Hypothalamus (tissue), 51 donors: ENCODE measurements around the gene GPR22.

Experiments
- DNase-seq, 51 donors: peaks; one replicate each; lab custom pipeline; 2025; lab: John Stamatoyannopoulos, UW

The GPR22 gene

DNA sequence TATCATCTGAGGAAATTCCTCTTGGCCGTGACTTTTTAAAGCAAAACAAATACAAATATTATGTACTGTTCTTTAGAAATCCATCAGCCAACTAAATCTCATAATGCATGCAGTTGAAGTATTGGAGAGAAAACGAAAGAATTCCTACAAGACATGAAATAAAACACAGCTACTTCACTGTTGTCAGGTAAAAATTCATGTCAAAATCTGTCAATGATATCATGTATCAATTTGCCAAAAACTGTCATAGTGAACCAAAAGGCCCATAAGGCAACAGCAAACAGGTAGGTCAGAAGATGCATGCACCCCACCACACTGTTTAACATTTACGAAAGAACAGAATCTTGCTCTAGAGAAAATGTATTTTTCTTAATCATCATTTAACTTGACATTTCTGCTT lies 2.3 kb downstream of the GPR22 start:
- peak in 1 of 51 donors; percentile 14 for DNase-seq

DNA sequence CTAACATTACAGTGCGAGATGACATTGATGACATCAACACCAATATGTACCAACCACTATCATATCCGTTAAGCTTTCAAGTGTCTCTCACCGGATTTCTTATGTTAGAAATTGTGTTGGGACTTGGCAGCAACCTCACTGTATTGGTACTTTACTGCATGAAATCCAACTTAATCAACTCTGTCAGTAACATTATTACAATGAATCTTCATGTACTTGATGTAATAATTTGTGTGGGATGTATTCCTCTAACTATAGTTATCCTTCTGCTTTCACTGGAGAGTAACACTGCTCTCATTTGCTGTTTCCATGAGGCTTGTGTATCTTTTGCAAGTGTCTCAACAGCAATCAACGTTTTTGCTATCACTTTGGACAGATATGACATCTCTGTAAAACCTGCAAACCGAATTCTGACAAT lies 4.3 kb downstream of the GPR22 start:
- peak in 1 of 51 donors; percentile 24 for DNase-seq

DNA sequence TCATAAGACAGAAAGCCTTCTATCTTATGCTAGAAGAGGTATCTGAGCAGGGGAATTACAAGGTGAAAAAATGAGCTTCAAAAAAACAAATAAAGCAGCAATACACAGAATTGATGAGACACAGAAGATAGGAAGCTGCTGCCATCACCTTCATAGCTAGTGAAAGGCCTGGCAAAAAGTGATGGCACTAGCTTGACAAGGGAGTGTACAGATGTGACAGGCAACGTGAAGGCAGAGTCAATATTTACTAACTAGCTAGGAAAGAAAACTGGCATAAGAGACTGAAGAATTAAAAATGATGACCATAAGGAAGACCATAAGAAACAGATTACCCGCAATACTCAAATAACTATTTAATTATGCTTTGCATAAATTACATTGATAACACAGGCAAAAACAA lies 9.4 kb downstream of the GPR22 start:
- DNase-seq, result no peak

DNA sequence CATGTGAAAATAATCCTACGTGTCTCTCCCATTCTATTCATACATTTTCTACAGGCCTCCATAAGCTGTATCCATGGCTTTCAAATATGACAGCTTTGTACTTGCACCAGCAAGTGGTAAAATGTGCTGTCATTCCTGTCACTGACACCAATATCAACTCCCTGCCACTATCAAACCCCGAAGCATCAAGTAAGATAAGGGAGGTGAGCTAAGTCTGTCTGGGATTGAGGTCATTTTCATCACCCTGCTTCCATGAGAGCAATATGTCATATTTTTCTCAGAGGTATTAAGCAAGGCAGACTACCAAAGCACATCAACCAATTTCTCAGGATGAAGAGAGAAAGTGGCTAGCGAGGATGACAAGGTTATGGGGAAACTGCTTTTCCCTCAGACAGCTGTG lies 11.1 kb downstream of the GPR22 start:
- DNase-seq, result no peak

DNA sequence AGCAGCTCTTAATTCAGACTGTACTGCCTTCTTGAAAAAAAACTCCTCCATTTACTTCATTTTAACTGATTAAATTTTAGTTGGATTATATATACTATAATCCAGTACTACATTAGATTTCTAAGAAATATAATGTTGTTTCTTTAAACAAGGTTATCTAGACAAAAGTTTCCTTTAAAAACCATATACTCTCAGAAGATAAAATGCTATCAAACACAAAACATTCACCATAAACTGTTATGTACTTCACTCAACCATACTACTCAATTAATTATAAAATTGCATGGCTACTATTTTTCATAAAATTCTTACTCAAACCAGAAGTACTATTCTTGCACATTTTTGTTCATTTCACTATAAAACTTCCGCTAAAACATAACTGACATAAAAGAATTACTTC lies 12.7 kb downstream of the GPR22 start:
- DNase-seq, result no peak

DNA sequence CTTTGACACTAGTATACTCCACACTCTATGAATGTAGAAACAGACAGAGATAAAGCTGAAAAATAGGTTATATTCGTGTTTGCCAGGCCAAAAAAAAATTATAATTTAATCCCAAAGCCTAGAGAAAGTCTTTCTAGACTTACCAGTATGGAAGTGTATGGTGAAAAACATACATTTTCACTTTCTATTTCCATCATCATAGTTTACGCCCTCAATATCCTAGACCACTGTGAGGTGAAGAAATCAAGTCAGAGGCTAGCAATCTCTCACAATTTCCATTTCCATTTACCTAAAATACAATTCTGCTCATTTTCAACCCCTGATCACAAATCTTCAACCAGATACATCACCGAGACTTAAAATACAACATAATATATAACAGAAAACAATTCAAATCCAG lies 16.2 kb downstream of the GPR22 start:
- no peak for DNase-seq

DNA sequence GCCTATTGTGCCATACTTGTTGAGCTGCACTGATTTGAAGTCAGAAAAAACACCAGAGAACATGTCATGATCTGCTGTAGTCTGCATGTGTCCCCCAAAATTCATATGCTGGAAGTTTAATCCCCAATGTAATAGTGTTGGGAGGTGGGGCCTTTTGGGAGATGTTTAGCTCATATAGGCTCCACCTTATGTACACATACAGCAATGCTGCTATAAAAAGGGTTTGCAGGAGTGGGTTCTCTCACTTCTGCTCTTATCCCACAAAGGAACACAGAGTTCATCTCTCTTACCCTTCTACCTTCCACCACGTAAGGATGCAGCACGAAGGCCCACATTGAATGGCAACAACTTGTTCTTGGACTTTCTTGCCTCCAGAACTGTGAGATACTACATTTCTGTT lies 23.0 kb downstream of the GPR22 start:
- no peak for DNase-seq

DNA sequence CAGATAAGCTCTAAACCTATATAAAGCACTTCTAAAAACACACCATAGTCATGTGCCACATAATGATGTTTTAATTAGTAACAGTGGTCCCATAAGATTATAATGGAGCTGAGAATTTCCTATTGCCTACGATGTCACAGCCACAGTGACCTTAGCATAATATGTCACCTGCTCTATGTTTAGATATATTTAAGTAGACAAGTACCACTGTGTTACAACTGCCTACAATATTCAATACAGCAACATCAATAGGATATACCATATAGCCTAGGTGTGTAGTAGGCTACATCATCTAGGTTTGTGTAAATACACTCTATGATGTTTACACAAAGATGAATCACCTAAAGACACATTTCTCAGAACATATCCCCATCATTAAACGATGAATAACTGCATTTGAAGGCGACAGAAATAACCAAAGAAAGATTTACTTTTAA lies 24.5 kb downstream of the GPR22 start:
- no peak for DNase-seq

DNA sequence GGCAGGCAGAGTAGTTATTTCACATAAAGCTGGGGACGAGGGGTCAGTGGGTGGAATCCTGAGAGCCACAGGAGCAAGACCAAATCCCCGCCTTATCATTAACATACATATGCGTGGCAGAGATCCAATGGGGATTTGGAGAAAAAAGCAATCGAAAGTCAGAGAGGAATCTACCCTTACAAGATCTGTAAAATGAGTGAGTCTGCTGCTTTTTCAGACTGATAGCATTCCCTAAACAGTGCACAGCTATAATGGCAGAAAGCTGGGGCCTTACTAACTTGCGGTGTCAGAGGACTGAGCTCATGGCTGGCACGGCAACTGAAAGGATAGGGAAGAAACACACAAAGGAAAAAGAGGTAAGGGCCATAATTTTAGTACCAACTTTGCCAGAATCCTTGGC lies 25.0 kb downstream of the GPR22 start:
- DNase-seq, result no peak

DNA sequence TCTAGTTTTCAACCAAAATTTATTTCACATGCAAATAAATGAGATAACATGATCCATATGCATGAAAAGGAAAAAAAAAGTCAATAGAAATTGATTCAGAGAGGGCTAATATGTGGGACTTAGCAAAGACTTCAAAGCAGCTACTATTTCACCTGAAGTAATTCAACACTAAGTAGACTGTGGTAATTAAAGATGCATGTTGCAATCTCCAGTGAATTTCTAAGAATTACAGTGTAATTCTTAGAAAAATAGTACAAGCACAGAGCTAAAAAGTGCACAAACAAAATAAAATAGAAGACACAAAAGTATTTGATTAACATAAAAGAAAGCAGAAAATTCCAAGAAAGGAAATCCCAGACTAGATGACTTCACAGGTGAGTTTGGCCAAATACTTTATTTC lies 25.7 kb downstream of the GPR22 start:
- DNase-seq, result no peak

DNA sequence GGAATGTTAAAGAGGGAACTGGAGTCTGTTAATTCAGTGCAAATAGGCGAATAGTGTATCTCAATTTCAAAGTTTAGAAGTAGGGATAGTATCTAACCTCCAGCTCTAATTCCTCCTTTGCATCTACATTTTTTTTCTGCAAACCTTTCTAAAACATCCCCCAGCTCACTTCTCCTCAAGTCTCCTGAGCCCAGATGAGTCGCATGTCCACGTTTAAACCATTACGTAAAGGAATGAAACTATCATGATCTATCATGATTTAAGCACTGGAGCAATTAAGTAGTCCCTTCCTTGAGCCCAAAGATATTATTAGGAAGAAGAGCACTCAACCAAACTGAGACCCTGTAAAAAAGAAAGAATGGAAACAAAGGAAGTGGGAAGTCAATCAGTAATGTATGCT lies 29.9 kb downstream of the GPR22 start:
- DNase-seq, result no peak

DNA sequence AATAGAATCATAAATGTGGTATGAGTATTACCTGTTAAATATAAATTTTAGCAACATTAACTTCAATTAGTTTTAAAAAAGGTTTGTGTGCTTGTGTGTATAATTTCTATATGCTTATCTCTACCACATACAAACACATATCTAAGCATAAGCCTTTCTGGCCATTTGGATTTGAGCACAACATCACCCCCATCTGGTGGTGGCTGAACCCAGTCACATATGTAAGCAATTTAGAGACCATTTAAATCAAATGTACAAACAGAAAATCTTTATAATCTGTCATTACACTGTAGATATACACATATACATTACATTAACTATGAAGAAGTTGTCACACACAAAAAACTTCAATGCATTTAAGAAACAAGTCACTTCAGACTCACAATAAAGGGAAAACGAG lies 31.7 kb downstream of the GPR22 start:
- DNase-seq, result peak in 3 of 51 donors; percentile 2 to 17 (median 5)

DNA sequence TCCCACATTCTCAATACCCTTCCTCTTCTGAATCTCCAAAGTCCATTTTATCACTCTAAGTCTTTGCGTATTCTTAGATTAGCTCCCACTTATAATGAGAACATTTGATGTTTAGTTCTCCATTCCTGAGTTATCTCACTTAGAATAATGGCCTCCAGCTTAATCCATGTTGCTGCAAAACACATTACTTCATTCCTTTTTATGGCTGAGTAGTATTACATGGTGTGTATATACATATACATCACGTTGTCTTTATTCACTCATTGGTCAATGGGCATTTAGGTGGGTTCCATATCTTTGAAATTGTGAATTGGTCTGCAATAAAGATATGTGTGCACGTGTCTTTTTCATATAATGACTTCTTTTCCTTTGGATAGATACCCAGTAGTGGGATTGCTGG lies 32.3 kb downstream of the GPR22 start:
- no peak for DNase-seq

DNA sequence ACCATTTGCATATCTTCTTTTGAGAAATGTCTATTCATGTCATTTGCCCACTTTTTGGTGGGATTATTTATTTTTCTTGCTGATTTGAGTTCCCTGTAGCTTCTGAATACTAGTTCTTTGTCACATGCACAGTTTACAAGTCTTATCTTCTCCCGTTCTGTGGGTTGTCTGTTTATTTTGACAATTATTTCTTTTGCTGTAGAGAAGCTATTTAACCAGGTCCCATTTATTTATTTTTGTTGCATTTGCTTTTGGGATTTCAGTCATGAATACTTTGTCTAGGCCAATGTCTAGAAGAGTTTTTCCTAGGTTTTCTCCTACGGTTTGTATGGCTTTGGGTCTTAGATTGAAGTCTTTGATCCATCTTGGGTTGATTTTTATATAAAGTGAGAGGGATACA lies 32.9 kb downstream of the GPR22 start:
- no peak for DNase-seq

DNA sequence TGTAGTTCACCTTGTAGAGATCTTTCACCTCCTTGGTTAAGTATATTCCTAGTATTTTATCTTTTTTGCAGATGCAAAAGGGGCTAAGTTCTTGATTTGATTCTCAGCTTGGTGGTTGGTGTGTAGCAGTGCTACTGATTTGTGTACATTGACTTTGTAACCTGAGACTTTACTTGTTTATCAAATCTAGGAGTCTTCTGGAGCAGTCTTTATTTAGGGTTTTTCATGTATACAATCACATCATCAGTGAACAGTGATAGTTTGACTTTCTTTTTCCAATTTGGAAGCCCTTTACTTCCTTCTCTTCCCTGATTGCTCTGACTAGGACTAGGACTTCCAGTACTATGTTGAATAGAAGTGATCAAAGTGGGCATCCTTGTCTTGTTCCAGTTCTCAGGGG lies 33.8 kb downstream of the GPR22 start:
- no peak for DNase-seq

DNA sequence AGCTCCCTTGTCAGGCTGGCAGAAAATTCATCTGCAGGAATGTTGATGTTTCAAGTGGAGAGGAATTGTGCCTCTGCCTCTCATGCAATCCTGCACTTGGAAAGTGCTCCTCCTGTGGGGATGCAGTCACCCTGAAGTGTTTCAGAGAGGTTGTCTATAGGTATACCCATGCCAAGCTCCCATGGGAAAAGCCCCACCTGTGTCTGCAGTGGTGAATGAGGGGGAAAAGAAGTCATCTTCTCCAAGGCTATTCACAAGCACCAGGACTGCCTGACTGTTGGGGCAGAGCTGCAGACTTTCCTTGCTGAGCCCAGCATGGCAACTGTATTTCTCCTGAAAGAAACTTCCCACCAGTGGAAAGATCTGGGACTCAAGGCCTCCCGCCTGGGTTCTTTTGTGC lies 35.5 kb downstream of the GPR22 start:
- no peak for DNase-seq

DNA sequence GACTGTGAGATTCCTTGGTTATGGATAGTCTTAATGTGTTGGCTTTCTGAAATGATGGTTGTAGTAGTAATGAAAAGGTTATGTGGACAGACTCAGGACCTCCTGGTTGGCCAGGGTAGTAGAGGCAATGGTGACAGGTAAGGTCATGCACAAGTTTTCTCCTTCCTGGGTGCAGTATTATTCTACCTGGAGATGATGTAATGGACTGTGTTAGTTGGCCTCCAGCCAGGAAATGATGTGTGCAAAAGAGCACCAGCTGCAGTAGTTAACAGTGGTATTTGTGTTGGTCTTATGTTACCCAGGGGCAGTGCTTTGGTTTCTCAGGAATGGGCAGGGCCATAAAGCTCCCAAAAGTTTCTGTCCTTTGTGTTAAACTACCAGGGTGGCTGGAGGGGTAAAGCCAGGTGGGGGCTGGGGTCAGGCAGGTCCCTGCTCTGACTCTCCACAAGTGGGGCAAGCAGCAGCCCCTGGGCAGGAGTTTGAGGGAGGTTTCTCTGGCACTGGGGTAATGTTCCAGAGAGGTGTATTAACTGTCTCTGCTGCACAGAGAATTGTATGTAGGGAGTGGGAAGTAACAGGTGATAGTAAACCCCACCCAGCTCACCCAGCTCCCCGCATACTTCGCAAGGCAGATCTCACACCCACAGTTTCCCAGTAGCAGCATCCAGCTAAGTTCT lies 36.3 kb downstream of the GPR22 start:
- DNase-seq, result no peak

DNA sequence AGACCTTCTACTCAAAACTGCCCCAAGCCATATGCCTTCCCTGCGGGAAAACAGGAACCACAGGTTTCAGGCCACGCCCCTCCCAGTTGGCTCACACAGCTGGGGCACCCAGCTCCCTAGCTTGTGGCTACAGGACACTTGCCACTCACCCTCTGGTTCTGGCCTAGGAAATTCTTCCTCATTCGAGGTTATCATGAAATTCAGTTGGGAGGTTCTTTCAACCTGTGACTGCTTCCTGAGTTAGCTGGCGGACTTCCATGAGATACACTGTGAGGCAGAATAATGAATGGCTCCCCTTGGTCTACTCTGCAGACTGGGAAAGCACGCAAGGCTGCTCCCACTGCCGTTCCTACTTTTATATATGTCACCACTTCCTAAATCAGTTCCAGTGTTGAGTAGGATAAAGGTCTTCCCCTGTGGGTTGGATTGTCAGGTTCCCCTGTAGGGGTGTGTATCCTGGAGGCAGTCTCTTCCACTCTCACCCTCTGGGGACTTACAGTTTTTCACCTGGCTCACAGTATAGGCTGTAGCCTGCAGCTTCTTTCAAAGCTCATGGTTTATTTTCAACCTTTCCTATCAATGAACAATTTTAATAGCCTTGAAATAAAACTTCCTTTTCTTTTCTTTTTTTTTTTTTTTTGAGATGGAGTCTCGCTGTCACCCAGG lies 37.0 kb downstream of the GPR22 start:
- no peak for DNase-seq
